ENCODE results near the gene PSMD5.

The PSMD5 gene

DNA sequence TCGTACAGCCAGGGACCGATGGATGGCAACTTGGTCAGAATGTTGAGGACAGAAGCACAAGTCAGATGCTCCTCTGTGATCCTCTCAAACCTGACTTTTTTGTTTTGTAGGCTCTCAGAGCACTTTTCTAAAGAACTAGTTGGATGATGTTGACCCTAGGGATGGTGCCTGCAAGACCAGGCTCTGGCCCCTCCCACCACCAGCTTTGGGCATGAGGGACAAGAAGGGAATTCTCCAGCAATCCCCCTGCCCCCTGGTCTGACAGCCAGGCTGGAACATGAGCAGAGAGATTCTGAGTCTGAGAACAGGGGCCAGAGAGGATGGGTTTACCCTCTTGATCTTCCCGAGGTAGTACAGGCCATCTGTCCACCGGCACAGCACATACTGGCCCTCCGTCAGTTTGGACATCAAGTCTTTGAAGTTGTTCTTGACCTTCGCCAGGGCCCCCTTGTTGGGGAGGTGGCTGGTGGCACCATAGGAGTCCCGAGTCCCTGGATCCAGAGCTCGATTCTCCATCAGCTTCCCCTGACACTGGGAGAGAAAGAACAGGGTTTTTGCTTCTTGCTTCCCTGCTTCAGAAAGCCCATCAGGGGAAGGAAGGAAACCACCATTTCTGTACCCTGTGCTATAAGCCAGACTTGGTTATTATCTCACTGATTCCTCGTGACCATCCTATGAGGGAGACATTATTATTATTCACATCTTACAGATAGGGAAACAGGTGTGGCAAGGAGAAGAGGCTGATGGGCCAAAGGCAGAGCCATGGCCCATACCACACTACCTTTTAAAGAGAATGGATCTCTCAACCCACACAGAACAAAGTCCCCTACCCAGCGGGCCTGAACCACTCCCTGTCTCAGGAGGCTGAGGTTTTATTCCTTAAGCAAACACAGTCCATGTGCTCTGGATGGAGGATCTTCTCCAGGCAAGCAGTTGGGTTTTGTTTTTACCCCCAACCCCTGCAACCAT is 31.8 kb upstream of the PSMD5 start:
- no peak for DNase-seq

DNA sequence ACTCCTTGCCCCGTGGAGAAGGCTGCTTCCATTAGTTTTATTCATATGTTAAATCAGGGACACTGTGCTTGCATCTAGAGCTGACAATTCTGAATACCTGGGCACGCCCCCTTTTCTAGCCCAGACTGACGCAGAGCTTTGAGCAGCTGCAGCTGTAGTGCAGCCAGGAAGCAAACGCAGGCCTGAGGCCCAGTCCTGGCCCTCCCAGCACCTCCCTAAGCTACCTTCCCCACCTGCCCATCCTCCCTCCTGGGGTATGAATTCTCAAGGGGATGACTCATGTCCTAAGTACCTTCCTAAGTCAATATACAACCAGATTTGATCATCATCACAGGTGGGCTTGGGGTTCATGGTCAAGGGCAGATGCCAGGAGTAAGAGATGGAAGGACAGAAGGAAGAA is 30.8 kb upstream of the PSMD5 start:
- no peak for DNase-seq

DNA sequence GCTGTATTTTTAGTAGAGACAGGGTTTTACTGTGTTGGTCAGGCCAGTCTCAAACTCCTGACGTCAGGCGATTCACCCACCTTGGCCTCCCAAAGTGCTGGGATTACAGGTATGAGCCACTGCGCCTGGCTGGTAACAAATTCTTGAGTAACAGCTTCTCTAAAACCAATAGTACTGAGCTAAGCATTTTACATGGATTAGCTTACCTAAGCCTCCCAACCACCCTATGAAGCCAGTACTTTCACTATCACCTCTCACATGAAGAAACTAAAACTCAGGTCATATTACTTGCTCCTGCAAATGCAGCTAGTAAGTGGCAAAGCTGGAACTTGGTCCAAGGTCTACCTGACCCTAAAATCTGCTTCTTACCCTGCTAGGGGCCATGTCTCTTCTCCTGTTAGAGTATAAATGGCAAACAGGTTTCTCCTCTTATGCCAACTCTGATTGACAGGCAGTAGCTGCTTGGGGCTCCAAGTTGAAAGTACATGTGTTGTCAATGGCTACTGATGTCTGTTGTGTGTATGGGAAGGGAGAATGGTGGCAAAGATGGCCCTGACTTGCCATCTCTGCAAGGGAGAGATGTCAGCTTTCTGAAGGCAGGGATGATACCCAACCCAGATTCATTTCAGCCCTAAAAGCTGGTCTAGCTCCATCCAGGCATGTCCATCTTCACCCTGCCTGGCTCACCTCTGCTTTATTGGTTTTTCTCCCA is 30.2 kb upstream of the PSMD5 start:
- DNase-seq = no peak

DNA sequence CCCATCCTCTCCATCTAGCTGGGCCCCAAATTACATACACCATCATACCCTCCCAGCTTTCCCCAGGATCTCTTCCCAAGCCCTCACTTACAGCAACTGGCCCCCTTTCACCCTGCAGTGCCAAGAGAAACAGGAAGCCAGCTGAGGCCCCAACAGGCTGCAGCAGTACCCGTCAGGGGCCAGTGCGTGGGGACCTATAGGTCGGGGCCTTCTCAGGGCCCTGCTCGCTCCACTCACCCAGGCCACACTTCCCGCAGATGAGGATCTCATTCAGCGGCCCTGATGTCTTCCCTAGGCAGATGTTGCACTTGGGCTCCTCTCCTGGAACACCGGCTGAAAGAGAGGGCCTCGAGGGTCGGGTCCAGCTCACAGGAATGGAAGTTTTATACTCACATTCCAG is 27.5 kb upstream of the PSMD5 start:
- no peak for DNase-seq

DNA sequence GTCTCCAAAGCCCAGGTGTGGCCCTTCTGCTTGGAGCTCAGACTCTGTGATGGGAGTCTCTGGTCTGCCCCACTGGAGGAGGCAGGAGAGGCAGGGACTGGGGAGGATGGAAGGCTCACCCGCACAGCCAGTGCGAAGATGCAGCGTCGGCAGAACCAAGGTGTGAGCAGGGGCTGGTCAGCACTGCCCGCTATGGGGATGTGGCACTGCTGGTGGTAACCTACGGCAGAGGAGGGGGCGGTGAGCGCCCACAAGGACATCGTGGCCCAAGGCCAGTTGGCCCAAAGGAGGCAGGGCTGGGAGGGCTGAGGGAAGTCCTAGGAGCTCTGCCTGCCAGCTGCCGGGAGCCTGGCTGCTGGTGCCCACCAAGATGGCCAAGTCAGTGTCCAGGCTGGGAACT is 27.0 kb upstream of the PSMD5 start:
- no peak for DNase-seq

DNA sequence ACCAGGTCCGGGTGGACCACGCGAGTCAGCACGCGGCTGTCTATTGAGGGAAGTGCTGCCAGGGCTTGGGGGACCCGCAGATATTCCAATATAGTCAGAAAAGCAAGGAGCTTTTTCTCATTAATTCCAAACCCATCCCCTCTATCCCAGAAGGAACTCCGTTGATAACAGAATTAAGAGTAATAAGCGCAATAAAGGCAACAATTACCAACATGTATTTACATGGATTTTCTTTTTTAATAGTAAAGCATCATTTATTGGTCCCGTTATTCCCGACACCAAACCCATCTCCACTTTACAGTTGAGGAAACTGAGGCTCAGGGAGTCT is 26.6 kb upstream of the PSMD5 start:
- DNase-seq = no peak

DNA sequence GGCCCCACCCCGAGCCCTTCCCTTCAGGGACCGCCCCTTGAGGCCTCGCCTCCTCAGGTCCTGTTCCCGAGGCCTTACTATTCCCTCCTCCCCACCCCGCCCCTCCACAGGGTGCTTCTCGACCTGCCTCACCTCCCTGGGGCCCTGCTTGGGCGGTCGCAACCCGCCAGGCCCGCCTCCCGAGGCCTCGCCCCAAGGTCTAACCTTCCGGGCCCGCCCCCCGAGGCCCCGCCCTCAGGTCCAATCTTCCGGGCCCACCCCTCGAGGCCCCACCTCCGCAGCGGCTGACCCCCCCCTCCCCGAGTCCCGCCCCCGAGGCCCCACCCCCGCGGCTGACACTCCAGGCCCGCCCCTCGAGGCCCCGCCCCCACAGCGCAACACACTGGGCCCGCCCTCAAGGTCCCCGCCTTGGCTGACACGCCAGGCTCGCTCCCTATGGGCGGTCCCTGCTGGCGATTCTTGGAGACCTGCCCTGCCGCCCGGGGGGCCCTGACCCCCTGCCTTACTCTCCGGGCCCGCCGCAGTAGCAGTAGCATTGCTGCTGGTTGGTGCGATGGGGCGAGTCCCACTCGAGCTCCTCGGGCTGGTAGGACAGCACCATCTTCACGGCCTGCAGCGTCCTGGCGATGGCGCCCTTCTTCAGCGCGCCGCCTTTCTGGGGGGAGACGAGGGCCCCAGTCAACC is 26.1 kb upstream of the PSMD5 start:
- peak; percentile 97 for DNase-seq

DNA sequence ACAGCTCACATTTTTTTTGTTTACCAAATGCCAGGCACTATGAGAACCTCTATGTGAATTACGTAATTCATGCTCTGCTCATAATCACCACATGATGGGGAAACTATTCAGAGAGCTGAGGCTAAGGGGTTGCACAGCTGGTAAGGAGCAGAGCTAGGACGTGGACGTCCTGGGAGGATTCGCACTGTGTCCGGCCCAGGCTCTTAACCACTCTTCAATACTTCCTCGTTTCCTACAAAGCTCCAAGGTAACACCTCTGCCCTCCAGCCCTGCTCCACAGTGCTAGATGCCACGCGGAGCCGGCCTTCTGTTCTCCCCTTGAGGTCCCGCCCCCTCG is 25.6 kb upstream of the PSMD5 start:
- DNase-seq = no peak

DNA sequence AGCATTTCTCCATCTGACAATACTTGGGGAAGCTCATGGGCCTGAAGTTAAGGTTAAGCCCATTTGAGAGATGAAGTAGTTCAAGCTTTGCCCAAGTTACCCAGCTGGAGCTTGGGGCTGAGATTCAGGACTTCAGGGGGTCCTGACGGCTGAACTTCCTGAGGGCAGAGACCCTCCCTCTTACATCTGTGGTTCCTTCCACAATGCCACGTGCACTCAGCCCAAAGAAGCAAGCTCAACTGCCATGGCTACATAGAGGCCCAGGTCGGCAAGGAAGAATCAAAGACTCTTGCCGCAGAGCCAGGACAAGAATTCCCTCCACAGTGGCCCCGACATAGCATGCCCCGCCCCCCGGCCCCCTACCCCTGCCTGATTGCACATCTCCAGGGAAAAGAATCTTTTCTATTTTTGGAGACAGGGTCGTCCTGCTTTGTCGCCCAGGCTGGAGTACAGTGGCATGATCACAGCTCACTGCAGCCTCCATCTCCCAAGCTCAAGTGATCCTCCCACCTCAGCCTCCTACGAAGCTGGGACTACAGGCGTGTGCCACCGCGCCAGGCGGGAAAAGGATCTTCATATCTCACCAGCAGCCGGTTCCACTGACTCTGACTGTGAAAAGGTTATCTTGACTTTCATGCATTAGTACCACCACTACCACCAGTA is 25.1 kb upstream of the PSMD5 start:
- DNase-seq = no peak

DNA sequence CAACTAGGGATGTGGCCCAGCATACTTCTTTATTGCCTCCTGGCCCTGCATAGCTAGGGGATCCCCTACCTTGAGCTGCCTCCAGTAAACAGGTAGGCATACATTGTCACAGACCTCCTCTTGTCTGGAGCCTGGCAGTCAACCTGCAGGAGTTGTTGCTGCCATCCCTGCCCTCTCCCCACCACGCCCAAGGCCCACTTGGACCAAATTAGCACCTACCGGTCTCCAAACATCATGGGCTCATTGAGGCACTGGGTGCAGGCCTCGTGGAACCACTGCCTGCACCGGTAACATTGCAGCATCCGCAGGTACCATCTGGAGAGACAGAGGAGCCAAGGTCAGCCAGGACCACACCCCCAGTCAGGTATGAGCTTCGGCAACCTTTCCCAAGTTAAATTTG is 23.9 kb upstream of the PSMD5 start:
- no peak for DNase-seq

DNA sequence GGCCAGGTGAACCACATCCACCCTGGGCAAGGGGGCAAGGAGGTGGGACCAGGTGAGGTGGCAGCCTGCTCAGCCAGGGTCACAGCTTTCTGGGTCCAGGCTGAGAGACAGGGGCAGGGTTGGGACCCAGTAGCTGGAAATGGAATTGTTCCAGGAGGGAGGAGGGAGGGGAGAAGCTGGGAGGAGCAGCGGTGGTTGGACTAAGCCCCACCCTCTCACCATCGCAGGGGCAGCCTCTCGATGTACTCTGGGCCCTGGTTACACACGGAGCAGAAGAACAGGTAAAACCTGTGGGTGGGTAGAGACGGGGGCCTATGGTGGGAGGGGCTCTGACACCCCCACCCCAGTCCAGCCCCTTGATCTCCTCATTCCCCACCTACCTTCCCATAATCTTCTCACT is 23.1 kb upstream of the PSMD5 start:
- no peak for DNase-seq

DNA sequence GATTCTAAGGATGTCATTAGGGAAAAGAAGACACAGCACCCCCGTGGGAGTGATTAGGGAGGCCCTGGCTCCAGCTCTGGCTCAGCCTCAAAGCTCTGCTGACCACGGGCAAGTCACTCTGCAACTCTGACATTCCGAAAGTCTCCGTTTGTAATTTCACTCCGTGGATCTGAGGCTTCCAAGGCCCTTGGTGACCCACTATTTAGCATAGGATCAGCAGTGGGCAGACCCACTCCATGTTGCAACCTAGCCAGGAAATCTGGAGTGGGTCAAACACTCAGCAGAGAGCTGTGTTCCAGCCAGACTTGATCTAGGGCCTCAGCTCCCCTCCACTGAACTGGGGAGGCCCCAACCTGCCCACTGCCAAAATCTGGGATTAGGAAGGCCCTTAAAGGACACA is 22.5 kb upstream of the PSMD5 start:
- no peak for DNase-seq

DNA sequence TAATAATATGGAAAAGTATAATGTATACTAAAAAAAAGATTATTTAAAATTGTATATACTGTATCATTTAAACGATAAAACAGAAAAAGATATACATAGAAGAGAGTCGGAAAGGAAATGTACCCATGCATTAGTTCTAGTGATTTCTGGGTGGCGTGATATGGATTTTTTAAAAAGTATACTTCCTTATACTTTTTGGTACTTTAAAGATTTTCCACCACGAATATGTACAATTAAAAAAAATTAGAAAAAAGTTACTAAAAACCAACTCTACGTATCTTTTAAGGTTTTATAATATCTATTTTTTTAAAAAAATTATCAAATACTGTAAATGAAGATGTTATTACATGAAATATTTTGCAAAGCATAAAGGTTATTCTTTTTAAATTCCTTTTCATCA is 22.0 kb upstream of the PSMD5 start:
- no peak for DNase-seq

DNA sequence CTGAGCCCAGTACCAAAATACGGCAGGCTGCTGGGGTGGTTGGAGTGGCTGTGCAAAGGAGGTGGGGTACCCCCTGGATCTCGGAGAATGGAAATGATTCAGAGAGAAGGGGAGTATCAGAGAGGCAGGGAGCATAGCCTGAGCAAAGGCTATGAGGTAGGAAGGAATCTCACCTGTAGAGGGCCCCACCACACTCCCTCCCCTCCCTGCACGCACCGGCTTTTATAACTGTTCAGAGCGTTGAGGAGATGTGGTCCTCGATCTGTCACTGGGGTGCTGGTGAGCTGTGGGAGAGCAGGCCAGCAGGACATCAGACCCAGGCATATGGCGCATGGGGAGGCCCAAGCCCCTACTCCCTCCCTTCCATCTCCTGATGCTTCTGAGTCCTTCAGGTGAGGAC is 21.1 kb upstream of the PSMD5 start:
- DNase-seq = no peak

DNA sequence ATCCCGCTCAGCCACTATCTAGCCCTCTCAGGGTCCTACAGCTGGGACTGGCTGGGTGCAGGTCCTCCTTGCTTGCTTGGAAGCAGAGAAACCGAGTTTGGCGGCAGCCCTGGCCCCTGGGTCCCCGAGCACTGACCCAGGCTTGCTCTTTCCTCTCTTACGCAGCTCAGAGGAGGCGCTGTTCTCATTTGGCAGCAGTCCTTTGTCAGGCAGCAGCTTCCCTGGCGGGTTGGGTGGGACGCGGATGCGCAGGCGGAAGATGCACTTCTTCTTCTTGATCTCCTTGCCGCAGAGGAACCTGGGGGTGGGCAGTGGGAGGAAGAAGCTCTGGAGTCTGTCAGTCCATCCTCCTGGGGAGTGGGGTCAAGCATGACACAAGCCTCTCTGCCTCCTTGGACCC is 19.7 kb upstream of the PSMD5 start:
- no peak for DNase-seq

DNA sequence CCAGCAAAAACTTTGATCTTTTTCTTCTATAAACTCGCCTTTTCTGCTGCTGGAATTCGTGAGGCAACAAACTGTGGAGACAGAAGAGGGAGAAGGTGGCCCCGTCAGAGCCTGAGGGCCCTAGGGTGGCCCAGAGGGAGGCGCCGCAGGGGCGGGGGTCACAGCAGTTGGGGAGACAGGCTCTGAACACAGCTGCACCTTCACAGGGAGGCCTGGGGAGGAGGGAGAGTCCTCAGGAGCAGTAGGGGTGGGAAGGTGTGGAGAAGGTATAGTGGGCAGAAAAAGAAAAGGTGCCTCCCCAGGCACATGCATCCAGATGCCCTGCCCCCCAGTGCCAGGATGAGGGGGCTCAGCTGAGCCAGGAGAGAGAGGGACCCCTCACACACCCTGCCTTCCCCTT is 19.2 kb upstream of the PSMD5 start:
- DNase-seq = no peak

DNA sequence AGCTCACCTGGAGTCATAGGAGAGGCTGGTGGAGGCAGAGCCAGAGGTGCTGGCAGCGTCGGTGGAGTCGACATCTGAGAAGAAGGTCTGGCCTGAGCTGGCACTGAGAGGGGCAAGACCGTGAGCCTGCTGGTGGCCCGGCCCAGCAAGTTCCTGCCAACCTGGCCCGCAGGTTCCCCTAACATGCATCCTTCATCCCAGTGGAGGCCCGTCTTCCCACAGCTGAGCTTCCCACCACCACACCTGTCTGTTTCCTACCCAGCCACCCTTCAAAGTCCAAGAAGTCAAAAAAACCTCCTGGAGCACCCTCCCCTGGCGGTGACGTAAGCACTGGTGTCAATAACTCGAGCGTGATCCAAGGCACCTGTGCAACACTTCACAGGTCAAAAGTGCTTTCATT is 17.4 kb upstream of the PSMD5 start:
- DNase-seq = no peak

DNA sequence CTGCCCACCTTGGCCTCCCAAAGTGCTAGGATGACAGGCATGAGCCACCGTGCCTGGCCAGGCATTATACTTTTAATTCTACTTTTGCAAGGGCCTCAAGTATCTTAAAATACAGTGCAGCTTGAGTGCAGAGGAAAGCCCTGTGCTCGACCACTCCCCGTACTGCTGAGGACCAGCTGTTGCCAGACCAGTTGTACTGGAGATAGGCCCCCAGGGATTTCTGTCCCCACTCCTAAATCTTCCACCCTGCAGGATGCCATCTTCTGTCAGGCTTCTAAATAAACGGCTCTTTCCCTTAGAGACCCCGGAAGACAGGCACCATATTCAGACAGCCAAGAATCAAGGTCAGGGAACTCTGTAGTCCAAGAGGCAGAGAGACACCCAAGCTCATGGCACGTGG is 16.6 kb upstream of the PSMD5 start:
- DNase-seq = no peak

DNA sequence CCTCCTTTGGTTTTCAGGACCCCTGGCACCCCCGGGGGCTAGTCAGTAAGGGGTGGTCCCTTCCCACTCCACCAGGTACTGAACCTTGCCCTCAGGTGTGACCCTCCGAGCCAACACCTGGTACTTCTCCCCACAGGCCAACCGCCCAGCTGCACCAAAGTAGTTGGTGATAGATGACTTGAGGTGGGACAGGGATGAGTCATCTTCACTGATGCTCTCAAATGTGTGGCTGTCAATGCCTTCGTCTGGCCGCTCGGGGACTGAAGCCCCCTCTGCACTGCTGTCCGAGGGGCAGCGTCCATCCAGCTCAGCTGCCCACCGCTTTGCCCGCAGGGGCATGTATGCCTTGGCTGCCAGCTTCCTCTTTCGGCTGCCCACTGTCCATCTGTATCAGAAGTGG is 15.2 kb upstream of the PSMD5 start:
- DNase-seq = no peak

DNA sequence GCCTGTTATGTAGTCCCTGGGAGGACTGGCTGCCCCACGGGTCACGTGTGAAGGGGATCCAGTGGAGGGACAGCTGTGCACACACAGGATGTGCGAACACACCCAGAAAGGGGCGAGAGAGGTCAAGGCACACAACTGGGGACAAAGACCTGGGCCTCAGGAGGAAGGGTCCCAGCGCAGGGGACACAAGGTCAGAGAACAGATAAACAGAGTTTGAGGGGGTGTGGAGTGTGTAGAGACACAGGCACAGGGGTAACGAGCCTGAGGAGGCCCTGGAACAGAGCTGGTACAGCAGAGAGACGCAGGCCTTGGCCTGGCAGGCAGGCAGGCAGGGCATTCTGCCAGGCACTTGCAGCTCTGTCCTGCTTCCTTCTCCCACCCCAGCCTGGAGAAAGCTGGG is 14.8 kb upstream of the PSMD5 start:
- DNase-seq = no peak

DNA sequence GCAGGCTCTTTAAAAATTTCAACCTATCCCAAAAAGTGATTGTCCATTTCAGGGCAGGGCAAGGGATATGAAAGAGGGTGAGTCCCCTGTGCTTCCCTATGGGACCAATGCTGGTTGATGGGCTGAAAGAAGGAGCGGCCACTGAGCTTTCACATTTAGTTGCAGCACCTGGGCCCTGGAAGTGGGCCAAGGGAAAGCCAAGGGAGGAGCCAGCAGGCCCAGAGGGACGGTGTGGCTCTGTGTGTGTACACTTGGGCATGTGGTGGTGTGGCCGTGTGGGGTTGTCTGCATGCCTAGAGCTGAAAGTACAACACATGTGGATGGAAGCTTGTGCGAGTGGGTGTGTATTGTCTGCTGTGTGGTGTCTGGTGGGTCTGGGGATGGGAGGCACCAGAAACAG is 14.0 kb upstream of the PSMD5 start:
- no peak for DNase-seq

DNA sequence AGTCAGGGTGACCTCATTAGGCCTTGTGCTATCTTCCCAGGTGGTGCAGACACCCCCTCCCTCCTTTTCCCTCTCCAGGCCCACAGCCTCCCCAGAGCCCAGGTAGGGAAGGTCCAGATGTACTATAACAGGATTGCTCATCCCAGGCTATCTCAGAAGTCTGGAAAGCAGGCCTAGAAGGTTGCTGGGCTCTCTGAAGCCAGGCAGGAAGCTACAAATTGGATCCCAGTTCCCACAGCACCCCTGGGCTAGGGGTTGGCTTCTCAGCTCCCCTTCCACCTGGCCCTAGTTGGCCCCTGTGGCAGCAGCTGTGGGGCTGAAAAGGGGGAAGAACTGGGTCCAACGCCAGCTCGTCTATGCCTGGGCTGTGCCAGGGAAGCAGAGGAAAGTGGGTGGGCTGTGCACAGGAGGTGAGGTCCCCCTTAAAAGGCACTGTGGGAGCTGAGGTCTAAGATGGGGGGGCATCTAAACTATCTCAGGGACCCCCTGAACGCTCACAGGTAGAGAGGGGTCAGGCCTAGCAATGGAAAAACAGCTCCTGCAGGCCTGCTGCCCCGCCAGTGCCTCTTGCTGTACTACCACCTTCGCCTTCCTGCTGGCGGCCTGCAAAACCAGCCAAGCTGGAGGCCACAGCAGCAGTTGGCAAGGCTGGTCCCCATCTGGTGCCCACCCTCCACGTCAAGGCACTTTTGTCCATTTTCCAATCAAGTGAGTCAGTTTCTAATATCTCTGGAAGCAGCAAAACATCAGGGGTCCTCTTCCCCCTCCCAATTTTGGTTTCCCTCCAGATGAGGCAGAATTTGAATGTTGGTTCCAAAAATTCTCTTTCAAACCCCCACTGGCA is 13.3 kb upstream of the PSMD5 start:
- no peak for DNase-seq

Data from activated naive CD4-positive, alpha-beta T cell treated with Interleukin-2 at 50 U/mL for 16 hours (primary cell).